ENCODE measurements around the gene OTULIN.

DNA sequence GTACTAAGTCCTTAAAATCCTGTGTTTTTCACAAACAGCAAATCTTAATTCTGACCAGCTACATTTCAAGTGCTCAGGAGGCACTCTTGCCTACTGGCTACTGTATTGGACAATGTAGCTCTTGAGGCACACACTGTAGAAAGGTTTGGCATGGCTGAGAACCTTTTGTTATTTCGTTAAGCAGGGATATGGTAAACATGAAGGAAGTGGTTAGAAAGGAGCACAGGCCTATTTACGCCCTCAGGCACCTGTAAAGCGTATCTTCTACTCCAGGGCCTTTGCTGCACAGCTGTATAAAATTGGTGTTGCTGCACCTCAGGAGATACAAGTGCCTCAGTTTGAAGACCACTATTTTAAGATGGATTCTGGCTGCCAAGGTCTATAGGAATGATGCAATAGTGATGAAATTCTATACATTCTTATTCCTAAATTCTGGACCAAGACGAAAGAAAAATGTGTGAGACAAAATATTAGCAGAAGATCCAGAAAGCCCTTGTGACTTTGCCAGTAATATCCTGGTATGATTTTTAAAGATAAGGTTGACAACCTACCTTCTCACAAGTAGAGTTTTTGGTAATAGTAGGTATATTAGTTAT is 9.3 kb upstream of the OTULIN start:
- no peak for TF ChIP-seq POLR2AphosphoS5 (IDR thresholded peaks at IDR 0.05; ENCODE audit: low read depth)
- TF ChIP-seq, protein P1, sequence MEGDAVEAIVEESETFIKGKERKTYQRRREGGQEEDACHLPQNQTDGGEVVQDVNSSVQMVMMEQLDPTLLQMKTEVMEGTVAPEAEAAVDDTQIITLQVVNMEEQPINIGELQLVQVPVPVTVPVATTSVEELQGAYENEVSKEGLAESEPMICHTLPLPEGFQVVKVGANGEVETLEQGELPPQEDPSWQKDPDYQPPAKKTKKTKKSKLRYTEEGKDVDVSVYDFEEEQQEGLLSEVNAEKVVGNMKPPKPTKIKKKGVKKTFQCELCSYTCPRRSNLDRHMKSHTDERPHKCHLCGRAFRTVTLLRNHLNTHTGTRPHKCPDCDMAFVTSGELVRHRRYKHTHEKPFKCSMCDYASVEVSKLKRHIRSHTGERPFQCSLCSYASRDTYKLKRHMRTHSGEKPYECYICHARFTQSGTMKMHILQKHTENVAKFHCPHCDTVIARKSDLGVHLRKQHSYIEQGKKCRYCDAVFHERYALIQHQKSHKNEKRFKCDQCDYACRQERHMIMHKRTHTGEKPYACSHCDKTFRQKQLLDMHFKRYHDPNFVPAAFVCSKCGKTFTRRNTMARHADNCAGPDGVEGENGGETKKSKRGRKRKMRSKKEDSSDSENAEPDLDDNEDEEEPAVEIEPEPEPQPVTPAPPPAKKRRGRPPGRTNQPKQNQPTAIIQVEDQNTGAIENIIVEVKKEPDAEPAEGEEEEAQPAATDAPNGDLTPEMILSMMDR (IDR thresholded peaks at IDR 0.05; ENCODE audit: insufficient read depth, low read length): no peak
- TF ChIP-seq SPI1 (IDR thresholded peaks at IDR 0.05; ENCODE audit: borderline replicate concordance, low read depth): no peak
- no peak for TF ChIP-seq GABPA (IDR thresholded peaks at IDR 0.05; ENCODE audit: low read depth)

All from HL-60 (cell line).